ENCODE results near the gene JUNB.

Gene JUNB

GRCh38 chr19:12773571-12773970, 17.7 kb upstream of the JUNB start:
- in situ Hi-C loops (cut with MboI; ENCODE audit: low sequenced_read_pairs), result no loop called here

- in situ Hi-C loops (cut with MboI; ENCODE audit: low sequenced_read_pairs), result no loop called here
Measured at GRCh38 chr19:12774588-12775555, 16.4 kb upstream of the JUNB start, which contains the start of gene HOOK2. HOOK2 (minus strand) TSS chr19:12775552; CDS start chr19:12775449, 103 bp downstream.

GRCh38 chr19:12777217-12778016, 13.9 kb upstream of the JUNB start:
- in situ Hi-C loops (cut with MboI; ENCODE audit: low sequenced_read_pairs), result no loop called here

GRCh38 chr19:12778017-12778904, 13.0 kb upstream of the JUNB start:
- in situ Hi-C loops (cut with MboI; ENCODE audit: low sequenced_read_pairs), result no loop called here

- in situ Hi-C loops (cut with MboI; ENCODE audit: low sequenced_read_pairs), result no loop called here
Measured at GRCh38 chr19:12778905-12779161, 12.5 kb upstream of the JUNB start.

- in situ Hi-C loops (cut with MboI; ENCODE audit: low sequenced_read_pairs), result no loop called here
Measured at GRCh38 chr19:12779162-12779993, 11.9 kb upstream of the JUNB start.

- in situ Hi-C loops (cut with MboI; ENCODE audit: low sequenced_read_pairs), result no loop called here
Measured at GRCh38 chr19:12782174-12782423, 9.2 kb upstream of the JUNB start.

- in situ Hi-C loops (cut with MboI; ENCODE audit: low sequenced_read_pairs), result no loop called here
Measured at GRCh38 chr19:12782424-12783290, 8.6 kb upstream of the JUNB start.

GRCh38 chr19:12783291-12783848, 7.9 kb upstream of the JUNB start:
- in situ Hi-C loops (cut with MboI; ENCODE audit: low sequenced_read_pairs), result no loop called here

- in situ Hi-C loops (cut with MboI; ENCODE audit: low sequenced_read_pairs), result no loop called here
Measured at GRCh38 chr19:12783849-12784393, 7.4 kb upstream of the JUNB start.

GRCh38 chr19:12784394-12784870, 6.9 kb upstream of the JUNB start:
- in situ Hi-C loops (cut with MboI; ENCODE audit: low sequenced_read_pairs), result no loop called here

GRCh38 chr19:12784871-12785430, 6.3 kb upstream of the JUNB start:
- in situ Hi-C loops (cut with MboI; ENCODE audit: low sequenced_read_pairs), result no loop called here

- in situ Hi-C loops (cut with MboI; ENCODE audit: low sequenced_read_pairs), result no loop called here
Measured at GRCh38 chr19:12785431-12786031, 5.8 kb upstream of the JUNB start.

GRCh38 chr19:12786141-12786870, 5.0 kb upstream of the JUNB start:
- in situ Hi-C loops (cut with MboI; ENCODE audit: low sequenced_read_pairs), result no loop called here

- in situ Hi-C loops (cut with MboI; ENCODE audit: low sequenced_read_pairs), result no loop called here
Measured at GRCh38 chr19:12786952-12787351, 4.3 kb upstream of the JUNB start.

- in situ Hi-C loops (cut with MboI; ENCODE audit: low sequenced_read_pairs), result no loop called here
Measured at GRCh38 chr19:12787458-12787857, 3.8 kb upstream of the JUNB start.

- in situ Hi-C loops (cut with MboI; ENCODE audit: low sequenced_read_pairs), result no loop called here
Measured at GRCh38 chr19:12788042-12788681, 3.1 kb upstream of the JUNB start.

Measured in HL-60/S4 treated with phorbol 12-myristate 13-acetate at 8.2 ng/mL for 4 days and 3 days (cell line).